GM19240 (cell line): Measurements from ENCODE around the gene CDC42EP2.

Experiments used
- DNase-seq: peaks from one replicate; pipeline ENCODE4 v3.0.0; 2011; ENCODE audit warnings: low spot score; ENCODE audit not compliant: insufficient read length

Gene CDC42EP2

DNA sequence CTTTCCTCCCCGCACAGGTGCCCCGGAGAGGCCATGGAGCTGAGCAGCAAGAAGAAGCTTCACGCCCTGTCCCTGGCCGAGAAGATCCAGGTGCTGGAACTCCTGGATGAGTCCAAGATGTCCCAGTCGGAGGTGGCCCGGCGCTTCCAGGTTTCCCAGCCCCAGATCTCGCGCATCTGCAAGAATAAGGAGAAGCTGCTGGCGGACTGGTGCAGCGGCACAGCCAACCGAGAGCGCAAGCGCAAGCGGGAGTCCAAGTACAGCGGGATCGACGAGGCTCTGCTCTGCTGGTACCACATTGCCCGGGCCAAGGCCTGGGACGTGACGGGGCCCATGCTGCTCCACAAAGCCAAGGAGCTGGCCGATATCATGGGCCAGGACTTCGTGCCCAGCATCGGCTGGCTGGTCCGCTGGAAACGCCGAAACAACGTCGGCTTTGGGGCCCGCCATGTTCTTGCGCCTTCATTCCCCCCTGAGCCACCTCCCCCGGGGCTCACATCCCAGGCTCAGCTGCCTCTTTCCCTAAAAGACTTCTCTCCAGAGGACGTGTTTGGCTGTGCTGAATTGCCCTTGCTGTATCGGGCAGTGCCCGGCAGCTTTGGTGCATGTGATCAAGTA is 41.2 kb downstream of the CDC42EP2 start:
- DNase-seq, result no peak

DNA sequence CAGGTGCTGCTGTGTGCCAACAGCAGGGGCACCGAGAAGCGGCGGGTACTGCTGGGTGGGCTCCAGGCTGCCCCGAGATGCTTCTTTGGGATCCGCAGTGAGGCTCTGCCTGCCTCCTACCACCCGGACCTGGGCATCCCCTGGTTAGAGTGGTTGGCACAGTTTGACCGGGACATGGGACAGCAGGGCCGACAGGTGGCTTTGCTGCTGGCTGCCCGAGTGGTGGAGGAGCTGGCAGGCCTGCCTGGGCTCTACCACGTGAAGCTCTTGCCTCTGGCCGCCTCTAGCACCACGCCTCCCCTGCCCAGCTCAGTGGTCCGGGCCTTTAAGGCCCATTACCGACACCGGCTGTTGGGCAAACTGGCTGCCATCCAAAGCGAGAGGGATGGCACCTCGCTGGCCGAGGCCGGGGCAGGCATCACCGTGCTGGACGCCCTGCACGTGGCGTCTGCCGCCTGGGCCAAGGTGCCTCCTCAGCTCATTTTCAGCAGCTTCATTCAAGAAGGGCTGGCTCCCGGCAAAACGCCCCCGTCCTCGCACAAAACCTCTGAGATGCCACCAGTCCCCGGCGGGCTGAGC is 41.8 kb downstream of the CDC42EP2 start:
- DNase-seq, result no peak

DNA sequence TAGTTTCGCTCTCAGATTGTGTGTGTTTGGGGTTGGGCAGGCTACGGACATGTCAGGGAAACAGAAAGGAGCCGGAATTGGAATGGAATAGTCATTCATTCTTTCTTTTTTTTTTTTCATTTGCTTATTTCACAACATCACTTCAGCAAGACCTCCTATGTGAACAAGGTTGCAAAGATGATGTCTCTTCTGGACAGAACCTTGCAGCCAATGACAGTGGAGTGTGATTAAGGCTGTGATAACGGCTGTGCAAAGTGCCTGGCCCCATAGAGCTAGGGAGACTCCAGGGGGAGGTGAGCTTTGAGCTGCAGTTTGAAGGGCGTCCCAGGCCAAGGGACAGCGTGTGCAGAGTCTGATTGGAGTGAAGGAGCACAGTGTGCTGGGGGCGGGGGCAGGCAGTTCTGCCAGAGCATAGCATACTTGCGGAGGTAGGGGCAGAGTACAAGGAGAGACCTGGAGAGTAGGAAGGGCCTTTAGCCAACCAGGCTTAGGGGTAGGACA is 43.2 kb downstream of the CDC42EP2 start:
- DNase-seq, result no peak

DNA sequence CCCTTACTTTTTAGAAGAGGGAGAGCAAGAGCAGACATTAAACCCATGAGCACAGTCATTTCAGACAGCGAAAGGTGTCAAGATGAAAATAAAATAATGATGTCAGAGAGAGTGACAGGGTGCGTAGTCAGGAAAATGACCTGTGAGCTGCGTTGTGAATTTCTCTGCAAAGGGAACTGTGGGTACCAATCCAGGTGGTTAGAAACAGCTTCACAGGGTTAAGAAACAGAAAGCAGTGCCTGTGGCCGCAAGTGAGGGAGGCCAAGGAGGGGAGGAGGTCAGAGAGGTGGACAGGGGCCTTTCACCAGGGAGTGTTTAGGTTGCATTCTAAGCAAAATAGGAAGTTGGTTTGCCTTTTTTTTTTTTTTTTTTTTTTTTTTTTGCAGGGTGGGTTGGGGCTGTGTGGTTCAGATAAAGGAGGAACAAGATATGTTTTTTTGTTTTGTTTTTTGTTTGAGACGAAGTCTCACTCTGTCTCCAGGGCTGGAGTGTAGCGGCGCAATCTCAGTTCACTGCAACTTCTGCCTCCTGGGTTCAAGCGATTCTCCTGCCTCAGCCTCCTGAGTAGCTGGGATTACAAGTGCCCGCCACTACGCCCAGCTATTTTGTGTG is 47.8 kb downstream of the CDC42EP2 start:
- peak; percentile 32 for DNase-seq

- DNase-seq, result no peak
Observed at GRCh38 chr11:65362966-65363365, 48.3 kb downstream of the CDC42EP2 start.

GRCh38 chr11:65363770-65364169 is 49.1 kb downstream of the CDC42EP2 start:
- no peak for DNase-seq

- peak; percentile 77 for DNase-seq
Observed at GRCh38 chr11:65366340-65366773, 51.7 kb downstream of the CDC42EP2 start.

GRCh38 chr11:65370659-65371049 is 56.0 kb downstream of the CDC42EP2 start:
- no peak for DNase-seq
